Muscle of back (tissue), 11 donors: ENCODE measurements around the gene DAP. TPM values are rescaled to one million over a fixed set of nuclear protein-coding genes. Genes with fewer than 3 reads are reported as not detected.
A peak's percentile ranks its signal among the peaks of the same experiment; 100 is the strongest.

ENCODE experiments used
- DNase-seq, 3 donors: peaks; one replicate each; pipeline versions ENCODE4 v3.0.0 to v3.0.0-alpha.2; 2013
- polyA plus RNA-seq, 10 donors: library from polyadenylated mRNA; unstranded; fragments of 120-200 nt; gene quantifications; one replicate each; pipeline ENCODE4 v1.2.1, GENCODE V29; 2013; ENCODE audit not compliant: insufficient read length in 10 of 10

DAP gene
- polyA plus RNA-seq, 10 donors: 42.7 to 75.7 (median 58.8) TPM

DNA sequence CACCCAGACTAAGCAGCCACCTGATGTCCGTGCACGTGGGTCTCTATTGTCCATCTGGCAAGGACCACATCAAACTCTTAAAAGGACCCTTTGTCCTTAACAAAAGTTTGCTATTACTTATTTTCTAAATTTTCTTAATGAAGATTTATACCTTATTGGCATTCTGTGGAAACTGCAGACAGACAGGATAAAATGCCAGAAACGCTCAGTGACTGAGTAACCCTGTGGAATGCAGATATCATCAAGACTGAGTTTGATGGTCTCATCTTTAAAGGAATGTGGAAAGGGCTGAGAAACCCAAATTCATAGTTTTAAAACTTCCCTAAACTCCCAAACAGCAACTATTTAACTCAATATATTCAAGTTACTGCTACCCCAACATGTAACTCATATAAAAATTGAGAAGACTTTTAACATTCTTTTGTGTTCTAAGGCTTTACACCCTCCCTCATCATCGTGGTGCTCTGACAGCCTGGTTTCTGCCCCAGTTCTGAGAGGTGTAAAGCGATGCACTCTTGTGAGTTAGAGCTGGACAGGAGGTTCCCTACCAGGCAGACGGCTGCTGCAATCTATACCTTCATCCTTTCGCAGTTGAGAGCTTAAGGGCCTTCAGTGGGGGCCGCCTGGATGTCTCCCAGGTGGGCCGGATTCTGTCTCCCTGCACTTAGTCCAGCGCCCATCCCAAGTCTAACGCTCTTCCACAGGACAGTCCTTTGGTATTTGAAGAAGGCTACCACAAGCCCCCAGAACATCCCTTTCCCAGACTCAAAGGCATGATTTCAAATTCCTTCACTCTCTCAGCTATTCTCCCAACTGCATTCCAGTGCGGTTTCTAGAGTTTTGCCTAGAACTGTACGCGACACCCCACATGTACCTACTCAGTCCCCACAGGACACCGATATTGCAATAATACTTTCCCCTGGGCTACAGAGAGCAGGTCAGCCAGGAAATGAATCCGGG is 68.9 kb downstream of the DAP start:
- DNase-seq: peak in 1 of 3 donors; percentile 67

DNA sequence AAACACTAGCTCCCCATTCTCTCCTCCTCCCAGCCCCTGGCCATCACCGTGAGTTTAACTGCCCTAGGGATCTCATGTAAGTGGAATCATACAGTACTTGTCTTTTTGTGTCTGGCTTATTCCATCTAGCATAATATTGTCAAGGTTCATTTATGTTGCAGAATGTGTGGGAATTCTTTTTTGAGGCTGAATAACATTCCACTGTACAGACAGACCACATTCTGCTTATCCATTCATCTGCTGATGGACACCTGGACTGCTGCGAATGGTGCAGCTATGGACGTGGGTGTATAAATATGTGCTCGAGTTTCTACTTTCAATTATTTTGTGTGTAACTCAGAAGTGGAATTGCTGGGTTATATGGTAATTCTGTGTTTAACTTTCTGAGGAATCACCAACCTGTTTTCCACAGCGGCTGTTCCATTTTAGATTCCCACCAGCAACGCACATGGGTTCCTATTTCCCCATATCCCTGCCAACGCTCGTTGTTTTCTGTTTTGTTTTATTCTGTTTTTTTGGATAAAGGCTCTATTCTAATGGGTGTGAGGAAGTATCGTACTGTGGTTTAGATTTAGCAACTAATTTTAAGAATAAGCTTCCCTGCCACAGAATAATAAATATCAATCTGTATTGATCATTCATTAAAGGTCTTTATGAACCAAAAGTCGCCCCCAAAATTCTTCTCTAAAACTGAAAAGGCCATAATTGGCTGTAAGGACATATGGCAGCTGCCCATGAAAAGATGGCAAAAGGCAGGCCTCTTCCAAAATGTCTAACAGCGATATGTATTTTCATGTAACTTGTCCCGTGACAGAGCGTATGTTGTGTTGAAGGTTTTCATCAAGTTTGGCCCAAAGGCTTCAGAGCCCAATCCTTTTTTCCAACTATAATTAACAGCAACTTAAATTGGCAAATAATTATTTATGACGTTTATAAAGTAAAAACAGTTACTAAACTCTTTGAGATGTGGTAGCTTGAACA is 70.3 kb downstream of the DAP start:
- DNase-seq: no peak

DNA sequence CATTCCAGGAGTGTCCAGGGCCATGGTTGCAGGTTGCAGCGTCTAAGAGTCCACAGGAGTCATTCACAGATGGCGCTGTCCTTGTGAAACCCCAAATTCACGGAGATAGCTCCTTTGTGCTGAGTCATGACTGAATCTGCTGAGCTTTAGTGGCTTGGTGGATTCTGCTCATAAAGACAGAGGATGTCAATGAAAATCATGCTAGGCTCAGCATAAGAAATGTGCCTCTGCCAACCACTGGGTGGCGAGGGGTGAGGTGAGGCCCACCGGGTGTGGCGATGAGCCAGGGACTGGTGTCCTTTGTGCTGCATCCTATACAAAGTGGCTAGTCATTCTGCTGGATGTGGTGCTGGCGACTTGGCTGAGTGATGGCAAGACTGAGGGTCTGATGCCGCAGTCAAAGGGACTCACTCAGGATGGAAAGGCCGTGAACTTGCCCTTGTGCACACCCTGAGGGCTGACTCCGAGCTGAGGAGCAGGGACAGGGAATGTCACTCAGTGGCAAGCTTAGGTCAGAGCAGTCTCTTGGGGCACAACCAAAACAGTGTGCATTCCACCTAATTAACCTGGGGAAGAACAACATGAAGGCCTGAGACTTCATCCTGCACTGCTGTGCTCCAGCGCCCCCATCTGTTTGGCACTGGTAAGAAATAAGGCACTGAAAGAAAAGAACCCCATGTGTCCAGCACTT is 71.5 kb downstream of the DAP start:
- DNase-seq: no peak

DNA sequence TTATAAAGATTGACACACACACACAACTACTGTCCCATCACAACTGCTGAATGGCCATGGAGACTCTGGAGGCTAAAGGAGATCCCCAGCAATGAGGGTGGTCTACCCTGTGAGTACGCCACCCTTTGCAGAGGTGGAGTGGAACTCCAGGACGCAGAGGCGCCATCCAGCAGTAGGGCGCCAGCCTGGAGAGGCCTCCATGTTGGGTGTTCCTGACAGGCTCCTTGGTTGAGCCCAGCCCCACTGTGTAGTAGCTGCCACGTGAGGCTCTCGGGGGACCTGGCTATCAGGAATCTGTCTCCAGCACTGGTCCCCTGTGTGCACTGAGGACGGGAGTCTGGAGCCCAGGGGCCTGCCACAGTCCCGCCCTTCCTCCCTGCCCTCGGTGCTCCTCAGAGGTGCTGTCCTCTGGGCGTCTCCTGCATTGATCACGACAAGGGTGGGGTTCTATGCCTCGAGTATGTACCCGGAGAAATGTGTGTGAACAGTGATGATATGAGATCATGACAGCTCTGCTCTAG is 72.3 kb downstream of the DAP start:
- no peak for DNase-seq

DNA sequence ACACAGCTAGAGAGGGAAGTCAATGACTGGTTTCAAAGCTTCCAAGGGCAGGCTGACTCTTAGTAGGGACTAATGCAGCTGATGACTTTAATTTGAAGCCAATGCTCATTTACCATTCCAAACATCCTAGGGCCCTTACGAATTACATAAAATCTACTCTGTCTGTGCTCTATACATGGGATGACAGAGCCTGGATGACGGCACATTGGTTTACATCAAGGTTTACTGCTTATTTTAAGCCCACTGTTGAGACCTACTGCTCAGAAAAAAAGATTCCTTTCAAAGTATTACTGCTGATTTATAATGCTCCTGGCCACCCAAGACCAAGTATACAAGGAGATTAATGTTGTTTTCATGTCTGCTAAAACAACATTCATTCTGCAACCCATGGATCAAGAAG is 74.1 kb downstream of the DAP start:
- no peak for DNase-seq

DNA sequence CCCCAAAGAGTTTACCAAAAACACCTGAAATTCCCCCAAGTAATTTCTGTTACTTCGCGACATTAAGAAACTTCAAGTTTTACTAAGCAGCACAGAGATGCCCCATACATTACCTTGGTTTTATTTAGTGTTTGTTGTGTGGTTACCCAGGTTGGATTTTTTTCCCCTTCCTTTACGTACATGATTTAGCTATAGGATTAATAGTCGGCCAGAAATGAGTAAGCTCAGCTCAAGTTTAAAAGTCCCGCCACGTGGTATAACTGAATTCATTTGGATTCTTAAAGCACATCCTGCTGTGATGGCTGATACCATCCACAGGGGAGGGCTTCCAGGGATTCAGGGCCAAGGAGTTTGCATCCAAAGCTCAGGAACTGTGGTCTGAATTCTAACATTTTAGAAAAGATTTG is 75.9 kb downstream of the DAP start:
- no peak for DNase-seq

DNA sequence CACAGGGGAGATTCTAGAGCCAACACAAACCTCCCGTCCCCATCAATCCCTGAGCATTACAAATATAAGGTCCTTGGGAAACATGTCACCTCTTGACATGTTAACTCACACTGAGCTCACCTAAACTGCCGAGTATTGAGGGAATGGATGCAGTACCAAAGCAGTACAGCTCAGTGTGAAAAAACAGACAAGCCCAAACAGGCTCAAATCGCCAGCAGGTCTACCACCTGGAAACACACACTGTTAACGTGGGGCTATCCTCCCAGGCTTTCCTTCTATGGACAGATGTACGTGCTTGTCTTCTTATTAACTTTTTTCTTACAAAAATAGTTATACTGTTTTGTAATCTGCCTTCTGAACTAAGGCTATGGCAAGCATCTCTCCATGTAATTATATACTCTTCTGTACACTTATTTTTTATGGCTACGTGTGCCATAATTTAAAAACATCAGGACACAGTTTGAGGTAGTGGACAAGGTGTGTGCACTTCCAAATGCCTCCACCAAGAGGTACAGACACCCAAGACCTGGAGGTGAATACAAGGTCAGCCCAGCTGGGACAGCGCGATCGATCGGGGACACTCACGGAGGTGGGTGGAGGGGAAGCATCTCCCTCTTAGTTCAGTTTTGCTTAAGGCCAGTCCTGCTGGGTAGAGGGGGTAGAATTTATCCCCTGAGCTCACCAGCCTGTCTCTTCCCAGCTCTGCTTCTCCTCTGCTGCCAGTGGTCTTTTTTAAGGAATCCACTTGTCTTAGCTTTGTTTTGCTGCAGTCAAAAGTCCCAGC is 76.5 kb downstream of the DAP start:
- no peak for DNase-seq

DNA sequence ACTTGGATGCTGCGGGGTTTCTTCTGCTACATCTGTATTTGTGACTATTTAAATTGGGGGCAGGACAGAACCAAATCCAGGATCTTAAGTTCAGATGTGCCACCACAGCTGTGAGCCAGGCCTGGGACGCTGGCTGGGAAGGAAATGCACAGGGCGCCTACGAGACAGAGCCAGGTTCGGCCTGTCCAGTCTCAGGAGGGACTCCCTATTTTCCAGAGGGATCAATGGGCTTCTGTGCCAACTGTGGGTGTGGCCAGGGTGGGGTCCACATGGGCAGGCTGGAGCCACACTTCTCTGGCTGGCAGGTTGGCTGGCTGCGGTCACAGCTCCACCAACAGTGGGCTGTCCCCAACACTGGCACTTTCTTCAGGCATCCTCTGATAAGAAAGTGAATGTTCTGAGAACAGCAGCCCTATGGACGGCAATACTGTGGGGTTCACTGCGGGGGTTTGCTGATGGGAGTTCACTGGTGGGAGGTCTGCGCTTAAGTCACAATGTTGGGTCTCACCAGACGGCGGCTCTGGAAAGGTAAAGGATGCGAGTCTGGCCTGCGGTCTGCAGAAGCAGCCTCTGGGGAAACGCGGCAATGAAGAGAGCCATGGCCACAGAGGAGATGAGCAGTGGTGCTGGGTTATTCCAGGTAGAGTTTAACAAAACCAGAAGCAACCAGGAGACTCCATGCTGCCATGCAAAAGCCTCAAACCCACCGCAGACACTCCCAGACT is 78.1 kb downstream of the DAP start:
- no peak for DNase-seq

DNA sequence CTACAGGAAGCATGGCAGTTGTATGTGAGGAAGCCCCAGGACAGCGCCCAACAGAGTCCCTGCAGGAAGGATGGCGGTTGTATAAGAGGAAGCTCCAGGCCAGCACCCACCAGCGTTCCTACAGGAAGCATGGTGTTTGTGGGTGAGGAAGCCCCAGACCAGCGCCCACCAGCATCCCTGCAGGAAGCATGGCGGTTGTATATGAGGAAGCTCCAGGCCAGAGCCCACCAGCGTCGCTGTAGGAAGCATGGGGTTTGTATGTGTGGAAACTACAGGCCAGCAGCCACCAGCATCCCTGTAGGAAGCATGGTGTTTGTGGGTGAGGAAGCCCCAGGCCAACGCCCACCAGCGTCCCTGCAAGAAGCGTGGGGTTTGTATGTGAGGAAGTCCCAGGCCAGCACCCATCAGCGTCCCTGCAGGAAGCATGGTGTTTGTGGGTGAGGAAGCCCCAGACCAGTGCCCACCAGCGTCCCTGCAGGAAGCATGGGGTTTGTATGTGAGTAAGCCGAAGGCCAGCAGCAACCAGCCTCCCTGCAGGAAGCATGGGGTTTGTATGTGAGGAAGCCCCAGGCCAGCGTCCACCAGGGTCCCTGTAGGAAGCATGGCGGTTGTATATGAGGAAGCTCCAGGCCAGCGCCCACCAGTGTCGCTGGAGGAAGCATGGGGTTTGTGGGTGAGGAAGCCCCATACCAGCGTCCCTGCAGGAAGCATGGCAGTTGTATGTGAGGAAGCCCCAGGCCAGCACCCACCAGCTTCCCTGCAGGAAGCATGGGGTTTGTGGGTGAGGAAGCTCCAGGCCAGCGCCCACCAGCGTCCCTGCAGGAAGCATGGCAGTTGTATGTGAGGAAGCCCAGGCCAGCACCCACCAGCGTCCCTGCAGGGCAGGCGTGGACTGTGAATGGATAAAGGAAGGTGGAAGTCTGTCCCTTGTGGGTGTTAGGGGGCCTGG is 79.0 kb downstream of the DAP start:
- DNase-seq: no peak

DNA sequence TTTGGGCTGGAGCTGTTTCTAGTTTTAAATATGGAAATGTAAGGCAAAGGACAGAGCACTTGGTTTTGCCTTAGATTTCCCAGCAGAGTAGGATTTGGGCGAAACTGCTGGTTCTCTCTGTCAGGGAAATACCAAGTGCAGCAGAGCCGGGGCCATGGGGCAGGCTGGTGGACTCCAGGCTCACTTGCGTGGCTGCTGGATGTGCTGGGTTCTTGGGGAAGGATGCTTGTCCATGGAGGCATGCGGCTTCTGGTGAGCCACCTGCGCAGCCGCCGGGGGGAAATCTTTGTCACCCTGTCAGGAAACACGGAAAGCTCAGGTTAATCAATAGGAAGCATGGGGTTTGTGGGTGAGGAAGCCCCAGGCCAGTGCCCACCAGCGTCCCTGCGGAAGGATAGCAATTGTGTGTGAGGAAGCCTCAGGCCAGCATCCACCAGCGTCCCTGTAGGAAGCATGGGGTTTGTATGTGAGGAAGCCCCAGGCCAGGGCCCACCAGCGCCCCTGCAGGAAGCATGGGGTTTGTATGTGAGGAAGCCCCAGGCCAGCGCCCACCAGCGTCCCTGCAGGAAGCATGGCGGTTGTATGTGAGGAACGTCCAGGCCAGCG is 80.1 kb downstream of the DAP start:
- DNase-seq: no peak

DNA sequence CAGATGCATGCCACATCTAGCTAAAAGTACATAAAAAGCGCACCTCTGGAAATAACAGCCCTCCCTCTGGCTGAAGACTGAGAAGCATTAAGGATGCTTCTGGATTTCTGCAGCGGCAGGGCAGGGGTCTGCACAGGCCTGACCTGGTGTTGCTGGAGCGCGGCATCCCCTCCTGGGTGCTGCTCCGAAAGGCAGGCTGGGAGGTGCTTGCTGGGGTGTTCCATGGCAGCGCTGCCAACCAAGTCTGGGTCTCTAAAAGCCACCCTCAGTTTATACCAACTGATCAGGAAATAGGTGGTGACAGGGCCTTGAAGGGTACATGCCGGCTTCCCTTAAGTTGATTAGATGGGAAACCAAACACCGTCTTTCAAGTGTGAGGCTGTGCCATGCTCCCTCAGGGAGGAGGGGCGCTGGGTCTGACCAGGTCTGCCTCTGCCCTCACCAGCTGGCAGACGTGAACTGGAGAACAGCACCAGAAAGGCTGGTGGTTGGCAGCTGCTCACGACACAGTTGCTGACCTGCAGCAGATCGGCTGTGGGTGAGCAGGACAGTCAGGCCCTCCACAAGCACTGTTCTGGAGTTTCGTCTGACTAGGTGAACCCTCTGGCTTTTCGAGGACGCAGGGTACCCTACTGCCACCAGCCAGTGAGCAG is 81.6 kb downstream of the DAP start:
- DNase-seq: no peak

DNA sequence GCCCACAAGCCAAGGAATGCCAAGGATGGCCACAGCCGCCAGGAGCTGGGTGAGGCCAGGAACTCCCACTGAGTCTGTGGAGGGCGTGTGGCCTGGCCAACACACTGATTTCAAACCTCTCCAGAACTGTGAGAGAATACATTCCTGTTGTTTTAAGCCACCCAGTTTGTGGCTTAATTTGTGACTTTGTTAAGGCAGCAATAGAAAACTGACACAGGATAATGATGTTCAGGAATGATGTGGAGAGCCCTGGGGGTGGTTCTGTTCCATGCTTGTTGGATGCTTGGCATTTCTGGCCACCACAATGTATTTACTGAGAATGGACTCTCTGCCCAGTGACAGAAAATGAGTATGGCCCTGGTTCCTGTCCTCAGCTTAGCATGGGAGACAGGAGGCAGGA is 82.8 kb downstream of the DAP start:
- DNase-seq: no peak

DNA sequence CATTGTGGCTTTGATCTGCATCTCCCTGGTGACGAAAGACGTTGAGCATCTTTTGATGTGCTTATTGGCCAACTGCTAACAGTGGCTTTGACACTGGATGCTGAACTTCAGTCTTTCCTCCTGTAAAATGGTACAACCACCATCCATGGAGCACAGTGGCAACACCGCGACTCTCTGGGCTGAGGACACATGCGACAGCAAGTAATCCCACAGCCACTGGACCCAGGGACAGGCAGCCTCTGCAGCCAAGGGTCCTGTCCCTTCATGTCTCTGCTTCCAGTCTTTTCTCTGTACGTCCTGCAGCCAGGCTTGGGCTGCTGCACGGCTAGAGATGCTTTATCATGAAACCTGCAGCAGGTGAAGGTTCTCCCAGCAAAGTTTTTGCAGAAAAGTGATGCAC is 83.5 kb downstream of the DAP start:
- no peak for DNase-seq

DNA sequence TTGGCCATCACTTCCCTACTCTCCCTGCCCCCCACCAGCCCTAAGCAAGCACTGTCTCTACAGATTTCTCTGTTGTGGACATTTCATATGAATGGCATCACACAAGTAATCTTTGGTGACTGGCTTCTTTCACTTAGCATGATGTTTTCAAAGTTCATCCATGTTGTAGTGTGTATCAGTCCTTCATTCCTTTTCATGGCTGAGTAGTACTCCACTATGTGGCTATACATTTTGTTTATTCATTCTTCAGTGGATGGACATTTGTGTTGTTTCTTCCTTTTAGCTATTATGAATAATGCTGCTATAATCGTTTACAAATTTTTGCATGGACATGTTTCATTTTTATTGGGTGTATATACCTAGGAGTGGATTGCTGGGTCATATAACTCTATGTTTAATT is 84.1 kb downstream of the DAP start:
- DNase-seq: no peak

DNA sequence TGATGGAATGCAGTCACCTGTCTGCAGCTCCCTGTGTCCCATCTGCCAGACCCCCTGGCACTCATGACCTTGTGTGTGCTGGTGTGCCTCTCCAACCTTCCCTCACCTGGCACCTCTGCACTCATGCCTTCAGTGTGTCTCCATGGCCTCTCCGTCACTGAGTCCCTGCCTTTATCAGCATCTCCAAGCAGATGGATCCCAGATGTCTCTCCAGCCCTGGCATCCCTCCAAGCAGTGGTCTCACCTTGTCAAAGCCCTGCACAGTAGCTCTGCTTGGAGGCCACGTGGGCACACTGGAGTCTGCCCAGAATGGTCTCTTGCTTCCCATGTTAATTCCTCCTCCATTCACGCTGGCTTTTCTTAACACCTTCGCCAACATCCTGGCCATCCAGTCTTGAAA is 84.8 kb downstream of the DAP start:
- DNase-seq: no peak

DNA sequence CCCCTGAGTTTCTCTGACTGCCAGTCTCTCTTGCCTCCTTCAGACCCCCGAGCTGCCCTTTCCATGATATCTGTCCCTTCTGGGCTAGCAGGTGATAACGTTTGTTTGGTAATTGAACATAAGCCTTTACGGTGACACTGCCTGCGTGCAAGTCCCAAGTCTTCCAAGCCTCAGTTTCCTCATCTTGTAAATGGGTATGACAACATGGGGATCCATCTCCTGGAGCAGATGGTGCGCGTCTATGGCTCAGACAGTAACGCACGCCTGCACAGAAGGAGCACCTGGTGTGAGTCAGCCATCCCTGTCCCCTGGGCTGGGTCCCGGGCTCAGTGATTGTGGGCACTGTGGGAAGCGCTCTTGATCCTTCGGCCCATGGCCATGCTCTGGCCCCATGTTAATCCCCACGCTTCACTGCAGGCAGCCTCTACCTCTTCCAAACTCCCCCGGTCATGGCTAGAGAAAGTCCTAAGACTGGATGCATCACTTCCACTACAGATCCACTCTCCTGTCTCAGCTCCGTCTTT is 85.8 kb downstream of the DAP start:
- DNase-seq: no peak

DNA sequence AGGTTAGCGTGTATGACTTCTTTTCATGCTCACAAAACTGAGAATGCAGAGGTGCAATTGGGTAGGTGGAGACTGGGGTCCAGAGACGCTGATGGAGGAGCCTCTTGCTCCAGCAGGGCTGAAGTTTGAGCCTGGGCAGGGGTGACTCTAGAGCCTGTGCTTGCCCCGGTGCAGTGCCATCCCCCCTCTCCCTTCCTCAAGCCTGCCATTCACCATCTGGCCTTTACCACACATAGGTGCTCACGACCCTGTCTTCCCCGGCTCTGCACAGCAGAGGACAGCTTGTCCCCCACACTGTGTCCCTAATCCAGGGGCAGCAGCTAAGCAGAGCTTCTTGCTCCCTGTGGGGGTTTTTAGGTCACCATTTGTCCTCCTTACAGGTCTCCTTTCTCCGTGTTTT is 86.5 kb downstream of the DAP start:
- DNase-seq: no peak

DNA sequence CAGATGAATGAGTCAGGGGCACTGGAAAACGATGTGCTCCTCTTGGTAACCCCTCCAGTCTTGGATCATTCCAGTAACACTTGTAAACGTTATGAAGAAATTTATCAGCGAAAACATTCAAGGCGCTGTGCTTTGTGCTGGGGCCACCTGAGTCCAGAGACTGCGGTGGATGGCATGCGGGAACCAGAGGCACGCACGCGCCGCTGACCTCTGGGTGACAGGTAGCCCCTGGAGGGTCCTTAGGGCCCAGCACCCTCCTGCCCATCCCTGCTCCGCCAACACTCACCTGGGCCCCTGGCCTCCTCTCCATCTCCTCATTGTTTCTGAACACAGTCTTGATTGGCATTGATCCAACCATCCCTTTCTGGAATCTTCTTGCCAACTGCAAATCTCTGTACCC is 86.9 kb downstream of the DAP start:
- DNase-seq: no peak
